Skin of body (tissue), 2 donors: ENCODE results near the gene SAFB. TPM values are rescaled to one million over a fixed set of nuclear protein-coding genes. Genes with fewer than 3 reads are reported as not detected.
A peak's percentile ranks its signal among the peaks of the same experiment; 100 is the strongest.
"Not testable (repeated sequence)": the region's sequence is repeated elsewhere in the genome, so short reads cannot be mapped to it uniquely, and the experiment has no call there.

ENCODE experiments used
- DNase-seq: peaks from one replicate; lab custom pipeline; 2025; lab: John Stamatoyannopoulos, UW
- total RNA-seq: library from RNA; depleted of rRNA; stranded (reverse); fragments of >200 nt; gene quantifications from one replicate; pipeline ENCODE4 v1.2.3, GENCODE V29; 2014

SAFB gene
- total RNA-seq, 1 donor from 2014 or later, result 106 TPM

GRCh38 chr19:5684694-5685430, 62.0 kb downstream of the SAFB start:
- DNase-seq, result no peak

GRCh38 chr19:5686326-5686646, 63.4 kb downstream of the SAFB start:
- no peak for DNase-seq

GRCh38 chr19:5686647-5687359, 63.9 kb downstream of the SAFB start:
- peak; percentile 84 for DNase-seq

GRCh38 chr19:5687360-5688198, 64.7 kb downstream of the SAFB start:
- DNase-seq, result no peak

- not testable (repeated sequence) for DNase-seq
Observed at GRCh38 chr19:5688262-5688881, 65.5 kb downstream of the SAFB start.

GRCh38 chr19:5690125-5690954, 67.5 kb downstream of the SAFB start, which contains the start of gene RPL36:
RPL36 (plus strand) TSS chr19:5690295; CDS start chr19:5690508, 213 bp downstream.
- peak; percentile 97 for DNase-seq

- no peak for DNase-seq
Observed at GRCh38 chr19:5690955-5691821, 68.3 kb downstream of the SAFB start.

- no peak for DNase-seq
Observed at GRCh38 chr19:5691822-5692722, 69.2 kb downstream of the SAFB start.

- DNase-seq, result no peak
Observed at GRCh38 chr19:5692723-5693194, 69.9 kb downstream of the SAFB start.

GRCh38 chr19:5693195-5694166, 70.6 kb downstream of the SAFB start:
- no peak for DNase-seq

GRCh38 chr19:5694167-5694955, 71.5 kb downstream of the SAFB start:
- no peak for DNase-seq

GRCh38 chr19:5694956-5695648, 72.2 kb downstream of the SAFB start:
- no peak for DNase-seq

GRCh38 chr19:5695649-5696195, 72.8 kb downstream of the SAFB start:
- no peak for DNase-seq

GRCh38 chr19:5696196-5697021, 73.5 kb downstream of the SAFB start:
- DNase-seq, result no peak
